ENCODE measurements around the gene SOD2.
"Not testable (repeated sequence)": the region's sequence is repeated elsewhere in the genome, so short reads cannot be mapped to it uniquely, and the experiment has no call there.

Gene SOD2

GRCh38 chr6:159682295-159682694, 10.7 kb downstream of the SOD2 start:
- no peak for DNase-seq (ENCODE audit: low spot score)

- DNase-seq (ENCODE audit: low spot score): no peak
Measured at GRCh38 chr6:159681191-159681880, 11.7 kb downstream of the SOD2 start.

DNA sequence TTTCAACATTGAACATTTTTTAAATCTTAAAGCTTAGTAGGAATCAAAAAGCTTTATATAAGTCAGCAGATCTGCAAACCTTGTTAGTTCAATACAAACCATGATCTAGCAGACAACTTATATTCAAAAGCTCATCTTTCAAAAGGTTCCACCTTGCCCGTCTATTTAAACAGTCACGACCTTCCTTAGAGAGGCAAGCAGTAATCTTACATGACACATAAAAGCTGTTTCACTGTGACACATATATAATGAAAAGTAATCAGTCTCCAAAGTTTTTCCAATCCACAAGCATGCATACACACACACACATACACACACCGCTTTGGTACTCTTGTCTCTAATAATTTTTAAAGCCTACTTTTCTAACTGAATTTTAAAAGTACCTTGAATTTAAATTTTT, 12.9 kb downstream of the SOD2 start:
- no peak for DNase-seq (ENCODE audit: low spot score)

DNA sequence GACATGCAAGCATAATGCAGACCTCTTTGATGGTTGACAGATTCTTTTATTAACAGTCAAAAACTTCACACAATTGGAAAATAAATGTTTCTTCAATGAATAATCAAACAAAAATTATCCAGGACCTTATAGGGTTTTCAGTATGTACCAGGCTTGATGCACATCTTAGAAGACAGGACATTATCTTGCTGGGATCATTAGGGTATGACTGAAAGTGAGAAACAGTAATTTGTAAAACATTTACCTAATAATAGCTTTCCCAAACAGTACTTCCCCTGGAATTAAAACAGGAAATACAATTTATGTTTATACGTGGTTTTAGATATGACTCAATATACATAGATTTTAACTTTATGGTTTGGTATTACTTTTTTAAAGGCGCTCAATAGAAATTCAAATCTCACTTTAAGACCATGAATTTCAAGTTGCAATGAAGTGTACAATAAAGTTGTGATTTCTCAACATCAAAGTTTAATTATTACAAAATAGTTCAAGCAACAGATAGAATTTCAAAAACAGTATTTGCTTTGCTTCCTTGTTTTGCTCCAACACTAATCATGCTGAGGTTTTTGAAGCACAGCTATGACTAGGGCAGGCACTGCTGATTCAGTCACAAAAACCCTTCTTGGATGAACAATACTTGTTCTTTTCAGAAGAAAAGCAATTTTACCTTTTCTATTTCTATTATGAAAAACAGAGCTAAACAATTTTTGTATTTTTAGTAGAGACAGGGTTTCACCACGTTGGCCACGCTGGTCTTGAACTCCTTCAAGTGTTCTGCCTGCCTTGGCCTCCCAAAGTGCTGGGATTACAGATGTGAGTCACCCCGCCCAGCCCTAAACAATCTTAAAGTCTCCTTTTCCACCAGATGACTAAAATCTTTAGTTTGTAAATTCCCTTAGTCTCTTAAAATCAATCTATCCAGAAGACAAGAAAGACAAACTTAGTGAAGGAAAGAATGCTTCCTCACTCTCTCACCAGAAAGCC, 13.7 kb downstream of the SOD2 start:
- DNase-seq (ENCODE audit: low spot score): no peak

DNA sequence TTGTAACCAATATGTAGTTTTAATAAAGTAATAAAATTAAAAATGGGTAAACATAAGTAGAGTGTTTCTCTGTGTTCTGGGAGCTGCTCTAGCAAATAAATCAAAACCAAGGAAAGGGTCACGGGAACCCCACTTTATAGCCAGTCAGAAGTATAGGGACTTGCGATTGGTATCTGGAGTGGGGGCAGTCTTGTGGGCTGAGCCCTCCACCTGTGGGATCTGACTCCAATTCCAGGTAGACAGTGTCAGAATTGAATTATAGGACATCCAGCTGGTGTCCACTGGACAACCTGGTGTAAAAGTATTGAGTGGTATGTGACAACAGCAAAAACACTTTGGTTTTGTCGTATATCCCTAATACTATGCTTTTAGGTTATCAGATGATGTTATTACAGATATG, 14.5 kb downstream of the SOD2 start:
- DNase-seq (ENCODE audit: low spot score): no peak

GRCh38 chr6:159677506-159678165, 15.4 kb downstream of the SOD2 start:
- DNase-seq (ENCODE audit: low spot score): no peak

GRCh38 chr6:159676890-159677505, 16.0 kb downstream of the SOD2 start:
- no peak for DNase-seq (ENCODE audit: low spot score)

- not testable (repeated sequence) for DNase-seq (ENCODE audit: low spot score)
Measured at GRCh38 chr6:159676236-159676635, 16.8 kb downstream of the SOD2 start.

DNA sequence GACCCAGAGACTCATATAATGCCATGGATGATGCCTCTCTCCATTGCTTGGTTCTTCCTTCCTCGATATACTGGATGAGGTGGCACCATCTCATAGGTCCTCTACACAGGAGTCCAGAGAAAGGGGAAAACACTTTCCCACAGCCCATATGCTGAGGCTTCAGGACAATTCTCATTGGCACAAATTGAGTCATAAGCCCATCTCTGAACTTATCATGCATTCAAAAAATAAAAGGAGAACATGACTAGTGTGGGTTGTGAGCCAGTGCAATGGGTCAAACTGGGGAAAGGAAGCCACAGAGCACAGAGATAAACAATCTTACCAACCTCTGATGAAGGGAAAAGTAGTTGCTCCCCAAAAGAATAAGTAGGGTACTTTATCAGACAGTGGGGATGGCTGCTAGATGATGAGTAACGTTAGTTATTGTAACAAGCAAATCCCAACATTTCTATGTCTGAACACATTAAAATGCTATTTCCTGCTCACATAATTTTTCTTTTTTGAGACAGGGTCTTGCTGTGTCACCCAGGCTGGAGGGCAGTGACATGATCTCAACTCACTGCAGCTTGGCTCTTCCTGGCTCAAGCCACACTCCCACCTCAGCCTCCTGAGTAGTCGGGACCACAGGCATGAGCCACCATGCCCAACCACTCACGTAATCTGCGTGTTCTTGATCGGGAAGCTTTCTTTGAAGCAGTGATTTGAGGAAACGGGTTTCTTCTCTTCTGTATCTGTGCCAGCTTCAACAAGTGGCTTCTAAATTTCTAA, 27.0 kb downstream of the SOD2 start:
- DNase-seq (ENCODE audit: low spot score): no peak

DNA sequence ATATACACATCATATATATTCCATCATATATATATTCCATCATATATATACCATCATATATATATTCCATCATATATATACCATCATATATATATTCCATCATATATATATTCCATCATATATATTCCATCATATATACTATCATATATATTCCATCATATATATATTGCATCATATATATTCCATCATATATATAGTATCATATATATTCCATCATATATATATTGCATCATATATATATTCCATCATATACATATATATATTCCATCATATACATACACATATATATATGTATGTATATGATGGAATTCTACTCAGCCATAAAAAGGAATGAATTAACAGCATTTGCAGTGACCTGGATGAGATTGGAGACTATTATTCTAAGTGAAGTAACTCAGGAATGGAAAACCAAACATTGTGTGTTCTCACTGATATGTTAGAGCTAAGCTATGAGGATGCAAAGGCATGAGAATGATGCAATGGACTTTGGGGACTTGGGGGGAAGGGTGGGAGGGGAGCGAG, 29.6 kb downstream of the SOD2 start:
- DNase-seq (ENCODE audit: low spot score): not testable (repeated sequence)

GRCh38 chr6:159661977-159662376, 31.1 kb downstream of the SOD2 start:
- not testable (repeated sequence) for DNase-seq (ENCODE audit: low spot score)

- no peak for DNase-seq (ENCODE audit: low spot score)
Measured at GRCh38 chr6:159655409-159655988, 37.5 kb downstream of the SOD2 start.

- DNase-seq (ENCODE audit: low spot score): peak; percentile 41
Measured at GRCh38 chr6:159654483-159655098, 38.5 kb downstream of the SOD2 start.

DNA sequence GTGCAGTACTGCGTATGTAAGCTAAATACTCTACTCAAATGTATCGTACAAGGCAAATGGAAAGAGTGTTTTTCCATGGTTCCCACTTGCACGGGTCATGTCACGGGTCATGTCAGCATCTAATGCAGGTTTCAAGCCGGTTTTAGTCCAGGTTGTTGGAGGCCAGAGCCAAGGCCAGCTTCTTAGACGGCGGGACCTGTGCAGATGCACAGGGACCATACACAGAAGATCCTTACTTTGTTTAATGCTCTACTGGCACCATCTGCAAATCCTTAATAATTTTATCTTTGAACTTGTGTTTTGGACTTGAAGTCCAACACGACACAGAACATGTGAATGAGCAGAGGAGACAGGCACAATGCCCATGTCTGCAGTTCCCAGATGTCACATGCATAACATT, 42.7 kb downstream of the SOD2 start:
- no peak for DNase-seq (ENCODE audit: low spot score)

- no peak for DNase-seq (ENCODE audit: low spot score)
Measured at GRCh38 chr6:159649441-159649840, 43.6 kb downstream of the SOD2 start.

DNA sequence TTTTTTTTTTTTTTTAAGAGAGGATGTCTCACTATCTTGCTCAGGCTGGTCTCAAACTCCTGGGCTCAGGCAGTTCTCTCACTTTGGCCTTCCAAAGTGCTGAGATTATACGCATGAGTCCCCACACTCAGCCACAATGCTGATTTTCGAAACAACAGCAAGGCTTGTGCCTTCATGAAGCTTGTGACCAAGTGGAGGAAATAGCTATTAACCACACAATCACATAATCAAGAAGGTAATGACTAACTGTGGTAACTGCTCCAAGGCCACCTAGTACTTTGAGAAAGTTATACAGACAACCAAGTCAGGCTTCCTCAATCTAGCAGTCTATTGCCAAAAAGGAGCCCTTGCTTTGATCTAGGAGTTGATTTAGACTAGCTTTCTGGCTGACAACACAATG, 46.3 kb downstream of the SOD2 start:
- no peak for DNase-seq (ENCODE audit: low spot score)

GRCh38 chr6:159646116-159646515, 46.9 kb downstream of the SOD2 start:
- no peak for DNase-seq (ENCODE audit: low spot score)

GRCh38 chr6:159645640-159646039, 47.4 kb downstream of the SOD2 start:
- DNase-seq (ENCODE audit: low spot score): no peak
